ENCODE results near the gene DNER. TPM values are rescaled to one million over a fixed set of nuclear protein-coding genes. Genes with fewer than 3 reads are reported as not detected.

Gene DNER
- total and polyA plus RNA-seq, 7 donors = 0.10 to 0.87 (median 0.35) TPM; not detected in 1

GRCh38 chr2:229684942-229685562, 29.3 kb downstream of the DNER start:
- Histone ChIP-seq H3K9me3 (no peaks in the 10 kb centered on the region), H3K4me1 (no peaks in the 10 kb centered on the region), H3K27me3 (ENCODE audit: insufficient read depth in 3 of 3, low read length in 2 of 3) (peaks cover 0 to 8% (median 0%) of the 10 kb centered on the region in 3 donors), H3K4me3 (no peak overlapping the region), H3K27ac (no peak overlapping the region), H3K36me3 (ENCODE audit: insufficient read depth in 1 of 2, low read depth in 1 of 2) (no peaks in the 10 kb centered on the region)
- intact Hi-C loops (cut with DNase I) = no loop called here
- DNase-seq (no peak), ATAC-seq (no peak)
- 81 to 86% (median 82%) methylated on average over 6 of the region's 6 CpGs for WGBS, 3 donors
- TF ChIP-seq CTCF (IDR thresholded peaks at IDR 0.05) = no peak

GRCh38 chr2:229679393-229680125, 34.8 kb downstream of the DNER start:
- WGBS, 3 donors = 76 to 82% (median 77%) methylated on average over 4 of the region's 4 CpGs
- intact Hi-C loops (cut with DNase I) = no loop called here
- Histone ChIP-seq H3K36me3 (ENCODE audit: insufficient read depth in 1 of 2, low read depth in 1 of 2) (no peaks in the 10 kb centered on the region), H3K4me3 (no peak overlapping the region), H3K27ac (no peak overlapping the region), H3K4me1 (no peaks in the 10 kb centered on the region), H3K9me3 (no peaks in the 10 kb centered on the region), H3K27me3 (ENCODE audit: insufficient read depth in 3 of 3, low read length in 2 of 3) (no peaks in the 10 kb centered on the region)
- ATAC-seq (no peak), DNase-seq (no peak)
- TF ChIP-seq CTCF (IDR thresholded peaks at IDR 0.05) = no peak

- DNase-seq = no peak
- H3K27ac ChIP-seq = no peak overlapping the region
- no peaks in the 10 kb centered on the region for H3K9me3 ChIP-seq
- WGBS, 3 donors = 22 to 25% (median 25%) methylated on average over 4 of the region's 4 CpGs
- no peaks in the 10 kb centered on the region for H3K4me1 ChIP-seq
- no peaks in the 10 kb centered on the region for H3K36me3 ChIP-seq (ENCODE audit: insufficient read depth in 1 of 2, low read depth in 1 of 2)
- no peak for TF ChIP-seq CTCF (IDR thresholded peaks at IDR 0.05)
- no peak overlapping the region for H3K4me3 ChIP-seq
- H3K27me3 ChIP-seq (ENCODE audit: insufficient read depth in 3 of 3, low read length in 2 of 3) = no peaks in the 10 kb centered on the region
- no peak for ATAC-seq
- intact Hi-C loops (cut with DNase I) = no loop called here
Observed at GRCh38 chr2:229675569-229675968, 38.8 kb downstream of the DNER start.

- Histone ChIP-seq H3K9me3 (no peaks in the 10 kb centered on the region), H3K36me3 (ENCODE audit: insufficient read depth in 1 of 2, low read depth in 1 of 2) (no peaks in the 10 kb centered on the region), H3K27ac (no peak overlapping the region), H3K4me3 (no peak overlapping the region), H3K27me3 (ENCODE audit: insufficient read depth in 3 of 3, low read length in 2 of 3) (no peaks in the 10 kb centered on the region), H3K4me1 (no peaks in the 10 kb centered on the region)
- intact Hi-C loops (cut with DNase I) = no loop called here
- DNase-seq (no peak), ATAC-seq (no peak)
- 77 to 93% (median 92%) methylated on average over 6 of the region's 6 CpGs for WGBS, 3 donors
- TF ChIP-seq CTCF (IDR thresholded peaks at IDR 0.05) = no peak
Observed at GRCh38 chr2:229674830-229675530, 39.4 kb downstream of the DNER start.

All from psoas muscle (tissue), 8 donors.